OCI-LY7 (cell line): ENCODE results near the gene FAM187B. TPM values are rescaled to one million over a fixed set of nuclear protein-coding genes. Genes with fewer than 3 reads are reported as not detected.
A peak's percentile ranks its signal among the peaks of the same experiment; 100 is the strongest.

Source experiments
- BruUV-seq: library from RNA; stranded (reverse); fragments of 400-500 nt; replicated peaks from 2 replicates; lab custom pipeline; 2021; lab: Mats Ljungman, UMichigan
- CTCF ChIA-PET: fragments of 300-600 bp; sonication (Branson Sonifier 250); formaldehyde crosslinking; loops from one replicate; lab custom pipeline; 2022; ENCODE audit warnings: antibody characterized with exemption; ENCODE audit not compliant: unreplicated experiment; lab: Charles Lee
- POLR2A ChIA-PET: fragments of 300-600 bp; sonication (Branson Sonifier 250); formaldehyde crosslinking; loops from one replicate; lab custom pipeline; 2022; ENCODE audit warnings: antibody characterized with exemption; lab: Charles Lee
- DNase-seq: peaks from one replicate; pipeline ENCODE4 v3.0.0-alpha.2; 2015; ENCODE audit warnings: low spot score
- H2AFZ ChIP-seq: fragments of 200-600 bp; sonication (generic), shearing (Covaris generic); 2 replicates; pipeline ENCODE4 v1.6.1; 2014; ENCODE audit warnings: mild to moderate bottlenecking, antibody characterized with exemption, low read length, moderate library complexity
- H3K27ac ChIP-seq: fragments of 200-600 bp; sonication (generic); 2 replicates; pipeline ENCODE4 v1.5.1; 2014; ENCODE audit warnings: mixed run types, low read depth, mild to moderate bottlenecking, moderate library complexity, low read length, inconsistent platforms; ENCODE audit not compliant: poor library complexity, severe bottlenecking
- H3K36me3 ChIP-seq: fragments of 200-600 bp; sonication (generic); 2 replicates; pipeline ENCODE4 v1.6.1; 2014; ENCODE audit warnings: mild to moderate bottlenecking, antibody characterized with exemption, low read length, moderate library complexity, mixed read lengths; ENCODE audit not compliant: insufficient read depth
- H3K4me1 ChIP-seq: fragments of 200-600 bp; sonication (generic); 2 replicates; pipeline ENCODE4 v1.5.1; 2014; ENCODE audit warnings: mild to moderate bottlenecking, low read length; ENCODE audit not compliant: insufficient read depth, poor library complexity, severe bottlenecking
- H3K4me2 ChIP-seq: fragments of 200-600 bp; sonication (generic); 2 replicates; pipeline ENCODE4 v1.6.1; 2014; ENCODE audit warnings: mild to moderate bottlenecking, low read length
- H3K4me3 ChIP-seq: fragments of 200-600 bp; sonication (generic); 2 replicates; pipeline ENCODE4 v1.5.1; 2014; ENCODE audit warnings: mild to moderate bottlenecking, low read depth, low read length; ENCODE audit not compliant: poor library complexity, severe bottlenecking
- H3K79me2 ChIP-seq: fragments of 200-600 bp; sonication (generic); 2 replicates; pipeline ENCODE4 v1.6.1; 2016; ENCODE audit warnings: low read depth, mild to moderate bottlenecking, low read length, moderate library complexity, mixed read lengths; ENCODE audit not compliant: insufficient read depth
- H3K9me2 ChIP-seq: fragments of 200-600 bp; sonication (generic); 2 replicates; pipeline ENCODE4 v1.6.1; 2016; ENCODE audit warnings: mild to moderate bottlenecking, low read length, mixed read lengths; ENCODE audit not compliant: insufficient read depth
- H3K9me3 ChIP-seq: fragments of 200-600 bp; sonication (generic); 2 replicates; pipeline ENCODE4 v1.6.1; 2014; ENCODE audit warnings: mild to moderate bottlenecking, mixed run types, low read length, mixed read lengths
- H4K20me1 ChIP-seq: fragments of 200-600 bp; sonication (generic); 2 replicates; pipeline ENCODE4 v1.6.1; 2014; ENCODE audit warnings: mild to moderate bottlenecking, antibody characterized with exemption, low read length, moderate library complexity, mixed read lengths; ENCODE audit not compliant: insufficient read depth
- CTCF ChIP-seq: fragments of 200-600 bp; sonication (generic); conservative IDR thresholded peaks from 2 replicates; pipeline ENCODE4 v1.5.1; 2014; ENCODE audit warnings: mild to moderate bottlenecking, antibody characterized with exemption, low read length, moderate library complexity, mixed read lengths
- EZH2phosphoT487 ChIP-seq: fragments of 200-600 bp; sonication (generic); IDR thresholded peaks from 2 replicates; pipeline ENCODE4 v1.6.1; 2018; ENCODE audit warnings: low read depth, borderline replicate concordance, mild to moderate bottlenecking, mixed run types, antibody characterized with exemption, low read length, moderate library complexity, mixed read lengths
- intact Hi-C: fragments of 100-400 bp; cut with micrococcal nuclease; formaldehyde crosslinking; loops from one replicate; pipeline ENCODE4 v1.10.0; 2022; ENCODE audit not compliant: unreplicated experiment
- total RNA-seq, 2 experiments: library from RNA; depleted of rRNA in 1 of 2; stranded (reverse); fragments of >200 nt in 1 of 2; shearing (Covaris generic) in 1 of 2; gene quantifications; 2 replicates each; pipeline ENCODE4 v1.2.3, GENCODE V29; 2014 to 2022

Gene FAM187B
- total RNA-seq, 2 experiments from 2014 or later, result not detected

GRCh38 chr19:35225951-35226350, 2.6 kb downstream of the FAM187B start:
- Histone ChIP-seq H3K4me2 (no peak overlapping the region), H3K27ac (no peak overlapping the region), H3K9me2 (no peaks in the 10 kb centered on the region), H3K4me3 (no peak overlapping the region), H3K4me1 (peaks cover 23% of the 10 kb centered on the region), H4K20me1 (no peaks in the 10 kb centered on the region), H2AFZ (no peak overlapping the region), H3K79me2 (no peaks in the 10 kb centered on the region), H3K9me3 (no peaks in the 10 kb centered on the region), H3K36me3 (no peaks in the 10 kb centered on the region)
- TF ChIP-seq CTCF (no peak), EZH2phosphoT487 (no peak)
- CTCF ChIA-PET, result no interaction called here
- intact Hi-C loops, result no loop called here
- POLR2A ChIA-PET, result no interaction called here
- no peak for DNase-seq
- BruUV-seq, result no TSS peak

- Histone ChIP-seq H3K9me3 (peaks cover 9% of the 10 kb centered on the region; the same call in 1 of the 2 replicates), H3K4me3 (no peak overlapping the region), H3K79me2 (no peaks in the 10 kb centered on the region), H3K36me3 (no peaks in the 10 kb centered on the region), H3K4me2 (peak overlapping the region; percentile 20; the same call in 1 of the 2 replicates), H3K27ac (no peak overlapping the region), H3K9me2 (no peaks in the 10 kb centered on the region), H3K4me1 (peaks cover 23% of the 10 kb centered on the region), H4K20me1 (no peaks in the 10 kb centered on the region), H2AFZ (no peak overlapping the region; the same call in 1 of the 2 replicates)
- TF ChIP-seq EZH2phosphoT487 (no peak), CTCF (0 out of 2 replicates have a peak, but pooled peaks have one; percentile 18)
- POLR2A ChIA-PET, result interaction anchor here (1.0 to 1.2 kb wide), 2 partner anchors 13 to 84 kb away, joined by 3 to 6 read pairs; no protein-coding TSS in a partner anchor
- intact Hi-C loops, result no loop called here
- CTCF ChIA-PET, result no interaction called here
- no TSS peak for BruUV-seq
- DNase-seq, result peak; percentile 32
These were observed 3.6 kb downstream of the FAM187B start for GRCh38 chr19:35224681-35225571.
